ENCODE results near the gene MRPL23. TPM values are rescaled to one million over a fixed set of nuclear protein-coding genes. Genes with fewer than 3 reads are reported as not detected.

Gene MRPL23
- total RNA-seq, 1 experiment from 2014 or later, result 98.0 TPM

DNA sequence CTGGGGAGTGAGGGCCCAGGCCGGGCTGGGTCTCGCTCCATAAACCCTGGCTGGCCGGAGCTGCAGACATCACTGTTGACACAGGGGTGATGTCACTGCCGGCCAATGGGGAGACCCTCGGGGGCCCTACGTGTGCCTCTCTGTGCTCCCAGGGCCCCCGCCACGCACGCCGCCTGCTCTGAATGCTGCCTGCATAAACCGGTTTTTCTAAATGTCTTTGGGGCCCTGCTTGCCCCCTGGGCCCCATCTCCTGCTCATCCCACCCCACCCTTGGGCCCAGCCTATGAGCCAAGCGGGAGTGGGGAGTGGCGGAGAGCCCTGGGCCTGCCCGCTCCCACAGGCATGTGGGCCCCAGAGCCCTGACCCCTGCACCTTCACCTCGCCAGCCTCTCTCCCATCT is 42.8 kb downstream of the MRPL23 start:
- Mint-ChIP-seq H3K36me3 (ENCODE audit: insufficient read depth, unreplicated experiment) (no peaks in the 10 kb centered on the region), H3K9me3 (ENCODE audit: unreplicated experiment) (no peaks in the 10 kb centered on the region), H3K4me3 (ENCODE audit: unreplicated experiment) (no peak overlapping the region), H3K4me1 (ENCODE audit: insufficient read depth, unreplicated experiment) (no peaks in the 10 kb centered on the region), H3K27ac (ENCODE audit: low read depth, unreplicated experiment) (no peak overlapping the region), H3K27me3 (ENCODE audit: insufficient read depth, unreplicated experiment) (no peaks in the 10 kb centered on the region)
- no TSS peak for BruUV-seq (replicated peaks)
- TF ChIP-seq, protein P1, sequence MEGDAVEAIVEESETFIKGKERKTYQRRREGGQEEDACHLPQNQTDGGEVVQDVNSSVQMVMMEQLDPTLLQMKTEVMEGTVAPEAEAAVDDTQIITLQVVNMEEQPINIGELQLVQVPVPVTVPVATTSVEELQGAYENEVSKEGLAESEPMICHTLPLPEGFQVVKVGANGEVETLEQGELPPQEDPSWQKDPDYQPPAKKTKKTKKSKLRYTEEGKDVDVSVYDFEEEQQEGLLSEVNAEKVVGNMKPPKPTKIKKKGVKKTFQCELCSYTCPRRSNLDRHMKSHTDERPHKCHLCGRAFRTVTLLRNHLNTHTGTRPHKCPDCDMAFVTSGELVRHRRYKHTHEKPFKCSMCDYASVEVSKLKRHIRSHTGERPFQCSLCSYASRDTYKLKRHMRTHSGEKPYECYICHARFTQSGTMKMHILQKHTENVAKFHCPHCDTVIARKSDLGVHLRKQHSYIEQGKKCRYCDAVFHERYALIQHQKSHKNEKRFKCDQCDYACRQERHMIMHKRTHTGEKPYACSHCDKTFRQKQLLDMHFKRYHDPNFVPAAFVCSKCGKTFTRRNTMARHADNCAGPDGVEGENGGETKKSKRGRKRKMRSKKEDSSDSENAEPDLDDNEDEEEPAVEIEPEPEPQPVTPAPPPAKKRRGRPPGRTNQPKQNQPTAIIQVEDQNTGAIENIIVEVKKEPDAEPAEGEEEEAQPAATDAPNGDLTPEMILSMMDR (IDR thresholded peaks at IDR 0.05; ENCODE audit: unreplicated experiment), result no peak
- ChIA-PET CTCF (interaction anchor here (0.7 to 0.9 kb wide), 2 partner anchors 9 to 1008 kb away, joined by 3 read pairs; no protein-coding TSS in a partner anchor), POLR2A (no interaction called here)
- no peak for DNase-seq (ENCODE audit: unreplicated experiment)
- intact Hi-C loops (cut with micrococcal nuclease), result no loop called here

- TF ChIP-seq, protein P1 (IDR thresholded peaks at IDR 0.05; ENCODE audit: unreplicated experiment), result no peak
- H3K9me3 Mint-ChIP-seq (ENCODE audit: unreplicated experiment), result no peaks in the 10 kb centered on the region
- no peak overlapping the region for H3K27ac Mint-ChIP-seq (ENCODE audit: low read depth, unreplicated experiment)
- ChIA-PET POLR2A (no interaction called here), CTCF (interaction anchor here (0.5 to 1.3 kb wide), 3 partner anchors 156 to 1205 kb away, joined by 3 to 4 read pairs (median 3); no protein-coding TSS in a partner anchor)
- H3K36me3 Mint-ChIP-seq (ENCODE audit: insufficient read depth, unreplicated experiment), result no peaks in the 10 kb centered on the region
- no peak for DNase-seq (ENCODE audit: unreplicated experiment)
- intact Hi-C loops (cut with micrococcal nuclease), result no loop called here
- no peak overlapping the region for H3K4me3 Mint-ChIP-seq (ENCODE audit: unreplicated experiment)
- H3K27me3 Mint-ChIP-seq (ENCODE audit: insufficient read depth, unreplicated experiment), result no peaks in the 10 kb centered on the region
- H3K4me1 Mint-ChIP-seq (ENCODE audit: insufficient read depth, unreplicated experiment), result no peaks in the 10 kb centered on the region
- no TSS peak for BruUV-seq (replicated peaks)
Measured at GRCh38 chr11:1990872-1991578, 43.9 kb downstream of the MRPL23 start.

GRCh38 chr11:1992111-1992510 is 45.0 kb downstream of the MRPL23 start:
- Mint-ChIP-seq H3K36me3 (ENCODE audit: insufficient read depth, unreplicated experiment) (no peaks in the 10 kb centered on the region), H3K4me3 (ENCODE audit: unreplicated experiment) (no peak overlapping the region), H3K9me3 (ENCODE audit: unreplicated experiment) (no peaks in the 10 kb centered on the region), H3K27me3 (ENCODE audit: insufficient read depth, unreplicated experiment) (no peaks in the 10 kb centered on the region), H3K4me1 (ENCODE audit: insufficient read depth, unreplicated experiment) (no peaks in the 10 kb centered on the region), H3K27ac (ENCODE audit: low read depth, unreplicated experiment) (no peak overlapping the region)
- ChIA-PET CTCF (interaction anchor here (1.3 kb wide), 1 partner anchor 299 kb away, joined by 3 read pairs; no protein-coding TSS in a partner anchor), POLR2A (no interaction called here)
- no TSS peak for BruUV-seq (replicated peaks)
- no peak for DNase-seq (ENCODE audit: unreplicated experiment)
- TF ChIP-seq, protein P1 (IDR thresholded peaks at IDR 0.05; ENCODE audit: unreplicated experiment), result no peak
- intact Hi-C loops (cut with micrococcal nuclease), result no loop called here

DNA sequence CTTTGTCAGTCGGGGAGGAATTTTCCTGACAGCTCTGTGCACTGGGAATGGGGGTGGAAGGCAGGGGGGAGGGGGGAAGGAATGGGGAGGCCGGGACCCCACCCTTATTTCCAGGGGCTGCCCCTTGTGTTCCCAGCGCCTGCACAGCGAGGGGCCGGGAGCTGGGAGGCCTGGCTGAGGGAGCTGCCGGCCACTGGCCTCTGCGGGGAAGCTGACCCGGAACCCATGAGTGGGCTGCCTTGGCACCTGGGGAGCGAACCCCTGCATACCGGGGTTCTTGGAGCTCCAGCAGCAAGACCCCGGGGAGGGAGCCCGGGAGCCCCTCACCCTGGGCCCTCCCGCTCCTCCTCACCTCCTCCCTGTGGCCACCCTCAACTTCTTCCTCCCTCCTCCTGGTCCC is 47.0 kb downstream of the MRPL23 start:
- no peaks in the 10 kb centered on the region for H3K36me3 Mint-ChIP-seq (ENCODE audit: insufficient read depth, unreplicated experiment)
- DNase-seq (ENCODE audit: unreplicated experiment), result no peak

More for the DNA sequence above, 47.0 kb downstream of the MRPL23 start:
- no peaks in the 10 kb centered on the region for H3K27me3 Mint-ChIP-seq (ENCODE audit: insufficient read depth, unreplicated experiment)
- ChIA-PET POLR2A (no interaction called here), CTCF (no interaction called here)
- no peaks in the 10 kb centered on the region for H3K4me1 Mint-ChIP-seq (ENCODE audit: insufficient read depth, unreplicated experiment)
- H3K4me3 Mint-ChIP-seq (ENCODE audit: unreplicated experiment), result no peak overlapping the region
- BruUV-seq (replicated peaks), result no TSS peak
- intact Hi-C loops (cut with micrococcal nuclease), result no loop called here
- no peak overlapping the region for H3K27ac Mint-ChIP-seq (ENCODE audit: low read depth, unreplicated experiment)
- no peaks in the 10 kb centered on the region for H3K9me3 Mint-ChIP-seq (ENCODE audit: unreplicated experiment)
- TF ChIP-seq, protein P1 (IDR thresholded peaks at IDR 0.05; ENCODE audit: unreplicated experiment), result no peak
